ENCODE measurements around the gene ALKBH1. TPM values are rescaled to one million over a fixed set of nuclear protein-coding genes. Genes with fewer than 3 reads are reported as not detected.

ALKBH1 gene
- polyA plus RNA-seq, 1 donor (not counting 4 experiments of a cell fraction or from before 2014, with no cell fraction given) = 13.0 TPM

DNA sequence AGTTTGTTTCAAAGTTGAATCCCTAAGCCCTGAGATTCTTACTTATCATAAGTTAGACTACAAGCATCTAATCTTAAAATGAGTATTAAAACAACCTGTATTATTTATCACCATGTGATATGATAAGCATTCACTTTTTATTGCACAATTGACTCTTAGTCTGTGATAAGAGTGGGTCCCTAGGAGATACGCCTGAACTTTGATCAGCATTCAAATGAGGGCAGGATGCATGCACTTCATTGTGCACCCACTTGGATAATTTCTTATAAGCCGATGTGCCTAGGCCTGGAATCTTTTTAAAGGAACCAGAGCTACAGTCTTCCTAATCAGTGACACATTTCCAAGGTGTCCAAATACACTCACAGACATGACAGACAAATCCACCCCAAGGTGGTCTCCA is 60.0 kb downstream of the ALKBH1 start:
- no peaks in the 10 kb centered on the region for H3K36me3 ChIP-seq (ENCODE audit: control insufficient read depth in 2 of 2, extremely low read depth in 1 of 2, insufficient read depth in 2 of 2, low read length in 2 of 2)
- H2AFZ ChIP-seq (ENCODE audit: control insufficient read depth, low read length) = no peak overlapping the region
- no peak for TF ChIP-seq EZH2 (IDR thresholded peaks at IDR 0.05; ENCODE audit: low read length)
- TF ChIP-seq, protein P1, sequence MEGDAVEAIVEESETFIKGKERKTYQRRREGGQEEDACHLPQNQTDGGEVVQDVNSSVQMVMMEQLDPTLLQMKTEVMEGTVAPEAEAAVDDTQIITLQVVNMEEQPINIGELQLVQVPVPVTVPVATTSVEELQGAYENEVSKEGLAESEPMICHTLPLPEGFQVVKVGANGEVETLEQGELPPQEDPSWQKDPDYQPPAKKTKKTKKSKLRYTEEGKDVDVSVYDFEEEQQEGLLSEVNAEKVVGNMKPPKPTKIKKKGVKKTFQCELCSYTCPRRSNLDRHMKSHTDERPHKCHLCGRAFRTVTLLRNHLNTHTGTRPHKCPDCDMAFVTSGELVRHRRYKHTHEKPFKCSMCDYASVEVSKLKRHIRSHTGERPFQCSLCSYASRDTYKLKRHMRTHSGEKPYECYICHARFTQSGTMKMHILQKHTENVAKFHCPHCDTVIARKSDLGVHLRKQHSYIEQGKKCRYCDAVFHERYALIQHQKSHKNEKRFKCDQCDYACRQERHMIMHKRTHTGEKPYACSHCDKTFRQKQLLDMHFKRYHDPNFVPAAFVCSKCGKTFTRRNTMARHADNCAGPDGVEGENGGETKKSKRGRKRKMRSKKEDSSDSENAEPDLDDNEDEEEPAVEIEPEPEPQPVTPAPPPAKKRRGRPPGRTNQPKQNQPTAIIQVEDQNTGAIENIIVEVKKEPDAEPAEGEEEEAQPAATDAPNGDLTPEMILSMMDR (optimal IDR thresholded peaks at IDR 0.05 in 1 of 3, IDR thresholded peaks at IDR 0.05 in 1 of 3, conservative IDR thresholded peaks at IDR 0.05 in 1 of 3; ENCODE audit: extremely low read depth in 1 of 3, insufficient read depth in 2 of 3, low read length in 3 of 3) = no peak
- dilution Hi-C loops (cut with MboI; ENCODE audit: extremely low pct_ligation_motif_present, low sequenced_read_pairs) = no loop called here
- H3K79me2 ChIP-seq (ENCODE audit: control insufficient read depth, insufficient read depth, low read length) = no peaks in the 10 kb centered on the region
- FAIRE-seq (no peak), DNase-seq (ENCODE audit: low read depth, low spot score) (no peak)
- H3K27me3 ChIP-seq (ENCODE audit: control insufficient read depth, extremely low read depth, insufficient read depth, low read length) = no peaks in the 10 kb centered on the region
- no peak overlapping the region for H3K9ac ChIP-seq (ENCODE audit: control insufficient read depth, extremely low read depth, insufficient read depth, low read length)
- H3K9me1 ChIP-seq (ENCODE audit: control insufficient read depth, extremely low read depth, insufficient read depth, low read length) = no peaks in the 10 kb centered on the region
- H3K4me2 ChIP-seq (ENCODE audit: control insufficient read depth, extremely low read depth, insufficient read depth, low read depth, low read length) = no peak overlapping the region
- no peaks in the 10 kb centered on the region for H3K9me3 ChIP-seq (ENCODE audit: control insufficient read depth, low read depth, low read length)
- H3K27ac ChIP-seq (ENCODE audit: control insufficient read depth, insufficient read depth, low read length) = no peak overlapping the region
- no peak overlapping the region for H3K4me3 ChIP-seq (ENCODE audit: control insufficient read depth in 2 of 3, extremely low read depth in 1 of 3, insufficient read depth in 2 of 3, low read depth in 1 of 3, low read length in 3 of 3)
- no peaks in the 10 kb centered on the region for H4K20me1 ChIP-seq (ENCODE audit: control insufficient read depth, extremely low read depth, insufficient read depth, low read length)
- H3K4me1 ChIP-seq (ENCODE audit: control insufficient read depth, extremely low read depth, insufficient read depth, low read length) = no peaks in the 10 kb centered on the region

- H3K4me3 ChIP-seq (ENCODE audit: control insufficient read depth in 2 of 3, extremely low read depth in 1 of 3, insufficient read depth in 2 of 3, low read depth in 1 of 3, low read length in 3 of 3) = no peak overlapping the region
Observed at GRCh38 chr14:77646907-77647306, 60.9 kb downstream of the ALKBH1 start.

More at GRCh38 chr14:77646907-77647306, 60.9 kb downstream of the ALKBH1 start:
- FAIRE-seq (no peak), DNase-seq (ENCODE audit: low read depth, low spot score) (no peak)
- dilution Hi-C loops (cut with MboI; ENCODE audit: extremely low pct_ligation_motif_present, low sequenced_read_pairs) = no loop called here
- H3K27me3 ChIP-seq (ENCODE audit: control insufficient read depth, extremely low read depth, insufficient read depth, low read length) = no peaks in the 10 kb centered on the region
- no peaks in the 10 kb centered on the region for H3K9me3 ChIP-seq (ENCODE audit: control insufficient read depth, low read depth, low read length)
- no peak overlapping the region for H3K4me2 ChIP-seq (ENCODE audit: control insufficient read depth, extremely low read depth, insufficient read depth, low read depth, low read length)
- TF ChIP-seq, protein P1 (optimal IDR thresholded peaks at IDR 0.05 in 1 of 3, IDR thresholded peaks at IDR 0.05 in 1 of 3, conservative IDR thresholded peaks at IDR 0.05 in 1 of 3; ENCODE audit: extremely low read depth in 1 of 3, insufficient read depth in 2 of 3, low read length in 3 of 3) = no peak
- no peak for TF ChIP-seq EZH2 (IDR thresholded peaks at IDR 0.05; ENCODE audit: low read length)
- H4K20me1 ChIP-seq (ENCODE audit: control insufficient read depth, extremely low read depth, insufficient read depth, low read length) = no peaks in the 10 kb centered on the region
- no peaks in the 10 kb centered on the region for H3K79me2 ChIP-seq (ENCODE audit: control insufficient read depth, insufficient read depth, low read length)
- no peaks in the 10 kb centered on the region for H3K9me1 ChIP-seq (ENCODE audit: control insufficient read depth, extremely low read depth, insufficient read depth, low read length)
- H3K4me1 ChIP-seq (ENCODE audit: control insufficient read depth, extremely low read depth, insufficient read depth, low read length) = peaks cover under 1% of the 10 kb centered on the region
- H2AFZ ChIP-seq (ENCODE audit: control insufficient read depth, low read length) = no peak overlapping the region
- no peak overlapping the region for H3K9ac ChIP-seq (ENCODE audit: control insufficient read depth, extremely low read depth, insufficient read depth, low read length)
- H3K27ac ChIP-seq (ENCODE audit: control insufficient read depth, insufficient read depth, low read length) = no peak overlapping the region
- no peaks in the 10 kb centered on the region for H3K36me3 ChIP-seq (ENCODE audit: control insufficient read depth in 2 of 2, extremely low read depth in 1 of 2, insufficient read depth in 2 of 2, low read length in 2 of 2)
